ENCODE measurements around the gene VAT1L. TPM values are rescaled to one million over a fixed set of nuclear protein-coding genes. Genes with fewer than 3 reads are reported as not detected.

VAT1L gene
- total RNA-seq, 1 experiment from 2014 or later, result 0.10 TPM

DNA sequence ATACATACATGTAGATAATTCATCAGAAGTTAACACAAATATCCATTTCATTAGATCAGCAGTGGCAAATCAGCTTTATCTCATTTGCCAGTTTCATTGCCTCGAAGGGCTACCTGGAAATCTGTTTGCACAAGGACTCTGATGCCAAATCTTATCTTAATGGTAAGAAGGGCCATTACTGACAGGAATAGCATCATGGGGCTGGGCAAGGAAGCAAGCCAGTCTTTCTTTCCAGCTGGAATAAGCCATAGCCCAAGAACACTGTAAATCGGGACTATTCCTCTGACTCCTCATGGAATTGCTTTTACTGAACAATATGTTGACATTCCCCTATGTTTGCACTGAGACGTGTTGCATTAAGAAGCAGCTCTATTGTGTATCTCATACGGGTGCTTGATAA is 132.6 kb downstream of the VAT1L start:
- ChIA-PET CTCF (no interaction called here), RAD21 (ENCODE audit: low non-redundant PET in 1 of 2, low total read pairs in 2 of 2, uncharacterized antibody in 2 of 2, unreplicated experiment in 2 of 2) (no interaction called here), POLR2A (no interaction called here)
- TF ChIP-seq SRF (IDR thresholded peaks at IDR 0.05; ENCODE audit: low read depth), result no peak
- TF ChIP-seq RAD21 (IDR thresholded peaks at IDR 0.05; ENCODE audit: low read depth), result no peak
- TF ChIP-seq TCF7L2 (IDR thresholded peaks at IDR 0.05; ENCODE audit: borderline replicate concordance, extremely low read depth, insufficient read depth, insufficient read length), result no peak
- no peak for TF ChIP-seq YY1 (IDR thresholded peaks at IDR 0.05; ENCODE audit: extremely low read depth, insufficient replicate concordance, low read depth, low read length)
- TF ChIP-seq, protein P1, sequence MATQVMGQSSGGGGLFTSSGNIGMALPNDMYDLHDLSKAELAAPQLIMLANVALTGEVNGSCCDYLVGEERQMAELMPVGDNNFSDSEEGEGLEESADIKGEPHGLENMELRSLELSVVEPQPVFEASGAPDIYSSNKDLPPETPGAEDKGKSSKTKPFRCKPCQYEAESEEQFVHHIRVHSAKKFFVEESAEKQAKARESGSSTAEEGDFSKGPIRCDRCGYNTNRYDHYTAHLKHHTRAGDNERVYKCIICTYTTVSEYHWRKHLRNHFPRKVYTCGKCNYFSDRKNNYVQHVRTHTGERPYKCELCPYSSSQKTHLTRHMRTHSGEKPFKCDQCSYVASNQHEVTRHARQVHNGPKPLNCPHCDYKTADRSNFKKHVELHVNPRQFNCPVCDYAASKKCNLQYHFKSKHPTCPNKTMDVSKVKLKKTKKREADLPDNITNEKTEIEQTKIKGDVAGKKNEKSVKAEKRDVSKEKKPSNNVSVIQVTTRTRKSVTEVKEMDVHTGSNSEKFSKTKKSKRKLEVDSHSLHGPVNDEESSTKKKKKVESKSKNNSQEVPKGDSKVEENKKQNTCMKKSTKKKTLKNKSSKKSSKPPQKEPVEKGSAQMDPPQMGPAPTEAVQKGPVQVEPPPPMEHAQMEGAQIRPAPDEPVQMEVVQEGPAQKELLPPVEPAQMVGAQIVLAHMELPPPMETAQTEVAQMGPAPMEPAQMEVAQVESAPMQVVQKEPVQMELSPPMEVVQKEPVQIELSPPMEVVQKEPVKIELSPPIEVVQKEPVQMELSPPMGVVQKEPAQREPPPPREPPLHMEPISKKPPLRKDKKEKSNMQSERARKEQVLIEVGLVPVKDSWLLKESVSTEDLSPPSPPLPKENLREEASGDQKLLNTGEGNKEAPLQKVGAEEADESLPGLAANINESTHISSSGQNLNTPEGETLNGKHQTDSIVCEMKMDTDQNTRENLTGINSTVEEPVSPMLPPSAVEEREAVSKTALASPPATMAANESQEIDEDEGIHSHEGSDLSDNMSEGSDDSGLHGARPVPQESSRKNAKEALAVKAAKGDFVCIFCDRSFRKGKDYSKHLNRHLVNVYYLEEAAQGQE (IDR thresholded peaks at IDR 0.05; ENCODE audit: low read depth), result no peak
- no peak for TF ChIP-seq ZNF274 (IDR thresholded peaks at IDR 0.05; ENCODE audit: low read depth, low read length)
- TF ChIP-seq SP1 (IDR thresholded peaks at IDR 0.05; ENCODE audit: low read depth), result no peak
- TF ChIP-seq FOSL1 (IDR thresholded peaks at IDR 0.05; ENCODE audit: low read depth), result no peak
- no peak overlapping the region for H3K4me2 ChIP-seq (ENCODE audit: low read length)
- BruUV-seq (replicated peaks), result no TSS peak
- H3K4me1 ChIP-seq (ENCODE audit: control insufficient read depth in 1 of 2, insufficient read depth in 2 of 2, low read length in 2 of 2), result no peaks in the 10 kb centered on the region
- H3K4me3 ChIP-seq (replicated peaks in 1 of 2; ENCODE audit: low read depth in 1 of 2, low read length in 2 of 2), result no peak overlapping the region
- H3K27me3 ChIP-seq (ENCODE audit: insufficient read depth, low read length), result peaks cover 88% of the 10 kb centered on the region
- intact Hi-C loops (cut with micrococcal nuclease), result no loop called here
- H4K20me1 ChIP-seq (ENCODE audit: insufficient read depth), result no peaks in the 10 kb centered on the region; the same call in 1 of the 2 replicates
- no peak for DNase-seq (ENCODE audit: low read depth, low spot score)
- no peaks in the 10 kb centered on the region for H3K9me2 ChIP-seq (ENCODE audit: insufficient read depth)
- ATAC-seq, result no peak
- H3K9ac ChIP-seq (ENCODE audit: low read length), result no peak overlapping the region
- no peak overlapping the region for H3K27ac ChIP-seq (ENCODE audit: low read depth, low read length)
- no peaks in the 10 kb centered on the region for H3K9me3 ChIP-seq (ENCODE audit: control insufficient read depth in 1 of 2, insufficient read depth in 1 of 2, low read depth in 1 of 2, low read length in 2 of 2)
- no peaks in the 10 kb centered on the region for H3K79me2 ChIP-seq (ENCODE audit: insufficient read depth, low read length)
- no peaks in the 10 kb centered on the region for H3K36me3 ChIP-seq (ENCODE audit: control insufficient read depth in 1 of 2, insufficient read depth in 2 of 2, low read length in 2 of 2)
- no peak overlapping the region for H2AFZ ChIP-seq (ENCODE audit: low read depth, low read length, poor library complexity, severe bottlenecking)
